HepG2 (cell line): ENCODE results near the gene LDB2. TPM values are rescaled to one million over a fixed set of nuclear protein-coding genes. Genes with fewer than 3 reads are reported as not detected.

Source experiments
- ATAC-seq: fragments of 200-7000 bp; cut with Tn5 transposase; 3 replicates; pipeline ENCODE4 v1.9.1; 2020; ENCODE audit warnings: mild to moderate bottlenecking, moderate library complexity
- BruUV-seq: library from RNA; stranded (reverse); fragments of 400-500 nt; replicated peaks from 2 replicates; lab custom pipeline; 2021; lab: Mats Ljungman, UMichigan
- CTCF ChIA-PET: fragments of 300-600 bp; formaldehyde crosslinking; extraction: SDS; loops from one replicate; lab custom pipeline; 2021; ENCODE audit warnings: low total read pairs, inconsistent platforms, low intra/inter-chr PET ratio; lab: Yijun Ruan, JAX
- POLR2A ChIA-PET: fragments of 350-600 bp; sonication (Branson Sonifier 250); formaldehyde crosslinking; loops from one replicate; lab custom pipeline; 2020; ENCODE audit warnings: antibody characterized with exemption, inconsistent platforms; lab: Yijun Ruan, JAX
- DNase-seq: peaks from one replicate; pipeline ENCODE4 v3.0.0-alpha.2; 2015; ENCODE audit warnings: low spot score
- FAIRE-seq: peaks from 3 replicates; lab custom pipeline; 2011; peaks lifted over from hg19 to GRCh38; lab: Jason Lieb, UNC
- H2AFZ ChIP-seq: one replicate; pipeline ENCODE4 v1.6.1; 2011; ENCODE audit warnings: low read length, inconsistent platforms
- H3K27ac ChIP-seq: fragments of 300-600 bp; 3 replicates; pipeline ENCODE4 v1.8.0; 2011; ENCODE audit warnings: mixed run types, mild to moderate bottlenecking, mixed read lengths, low read length, inconsistent platforms; ENCODE audit not compliant: insufficient read depth; ENCODE audit errors: extremely low read length
- H3K27me3 ChIP-seq, 2 experiments: fragments of 200-600 bp in 1 of 2; 2 replicates in 1 of 2; 3 replicates in 1 of 2; pipeline versions ENCODE4 v1.6.0 to v1.8.0; 2011; ENCODE audit warnings: low read length in 2 of 2, mild to moderate bottlenecking in 2 of 2, moderate library complexity in 2 of 2, inconsistent platforms in 1 of 2; ENCODE audit not compliant: insufficient read depth in 2 of 2, control insufficient read depth in 1 of 2
- H3K36me3 ChIP-seq, 2 experiments: fragments of 200-600 bp in 1 of 2; replicated peaks in 1 of 2; 2 replicates in 1 of 2; 3 replicates in 1 of 2; pipeline versions ENCODE4 v1.5.1 to v1.8.0; 2011; ENCODE audit warnings: low read length in 2 of 2, inconsistent platforms in 1 of 2; ENCODE audit not compliant: insufficient read depth in 2 of 2, control insufficient read depth in 1 of 2
- H3K4me1 ChIP-seq: 2 replicates; pipeline ENCODE4 v1.5.1; 2012; ENCODE audit warnings: low read length, inconsistent platforms; ENCODE audit not compliant: insufficient read depth
- H3K4me2 ChIP-seq: 2 replicates; pipeline ENCODE4 v1.6.0; 2011; ENCODE audit warnings: low read depth, low read length, inconsistent platforms
- H3K4me3 ChIP-seq, 3 experiments: fragments of 200-600 bp in 1 of 3; sonication (generic), shearing (Covaris generic) in 1 of 3; replicated peaks in 1 of 3; 2 replicates each; pipeline ENCODE4 v1.5.1; 2011 to 2016; ENCODE audit warnings: low read length in 3 of 3, inconsistent platforms in 2 of 3, low read depth in 2 of 3, mild to moderate bottlenecking in 2 of 3, control low read depth in 1 of 3, mixed read lengths in 1 of 3; ENCODE audit not compliant: insufficient read depth in 1 of 3
- H3K79me2 ChIP-seq: one replicate; pipeline ENCODE4 v1.6.1; 2011; ENCODE audit warnings: low read length, inconsistent platforms; ENCODE audit not compliant: insufficient read depth
- H3K9ac ChIP-seq: 2 replicates; pipeline ENCODE4 v1.6.0; 2011; ENCODE audit warnings: mild to moderate bottlenecking, low read depth, low read length, inconsistent platforms; ENCODE audit not compliant: insufficient read depth
- H3K9me3 ChIP-seq: 2 replicates; pipeline ENCODE4 v1.5.1; 2012; ENCODE audit warnings: mild to moderate bottlenecking, low read length
- H4K20me1 ChIP-seq: 2 replicates; pipeline ENCODE4 v1.6.0; 2011; ENCODE audit warnings: inconsistent platforms, mild to moderate bottlenecking, low read length, moderate library complexity; ENCODE audit not compliant: insufficient read depth
- DMAP1 ChIP-seq: IDR thresholded peaks from 2 replicates; pipeline ENCODE4 v1.6.1; 2016
- FOSL1 ChIP-seq: sonication (generic); formaldehyde crosslinking; IDR thresholded peaks from 2 replicates; pipeline ENCODE4 v1.9.0; 2021; ENCODE audit warnings: missing genetic modification reagents, borderline replicate concordance
- GTF3A ChIP-seq: sonication (generic); formaldehyde crosslinking; conservative IDR thresholded peaks from 2 replicates; pipeline ENCODE4 v1.4.0; 2020; ENCODE audit warnings: mild to moderate bottlenecking, missing genetic modification reagents
- HHEX ChIP-seq: IDR thresholded peaks from 2 replicates; pipeline ENCODE4 v1.6.1; 2016; ENCODE audit warnings: control low read depth
- HOXA9 ChIP-seq: sonication (generic); formaldehyde crosslinking; IDR thresholded peaks from 2 replicates; pipeline ENCODE4 v1.8.1; 2022; ENCODE audit warnings: missing genetic modification reagents, mild to moderate bottlenecking, moderate library complexity, borderline replicate concordance
- KDM6A ChIP-seq: IDR thresholded peaks from 2 replicates; pipeline ENCODE4 v1.6.1; 2016; ENCODE audit warnings: low read depth
- PTBP1 ChIP-seq: fragments of 200-400 bp; formaldehyde crosslinking; IDR thresholded peaks from 2 replicates; pipeline ENCODE4 v1.6.1; 2018; ENCODE audit warnings: low read length, low read depth; ENCODE audit not compliant: poor library complexity, severe bottlenecking
- SIN3A ChIP-seq: IDR thresholded peaks from 2 replicates; pipeline ENCODE4 v1.6.1; 2011; ENCODE audit warnings: low read depth, mild to moderate bottlenecking, control low read depth, low read length, borderline replicate concordance
- TBX2 ChIP-seq: sonication (generic); formaldehyde crosslinking; IDR thresholded peaks from 2 replicates; pipeline ENCODE4 v1.5.0; 2020; ENCODE audit warnings: missing genetic modification reagents, mild to moderate bottlenecking, borderline replicate concordance
- ZBTB1 ChIP-seq: sonication (generic); formaldehyde crosslinking; IDR thresholded peaks from 2 replicates; pipeline ENCODE4 v1.4.0; 2020; ENCODE audit warnings: missing genetic modification reagents, borderline replicate concordance
- ZNF138 ChIP-seq: sonication (generic); formaldehyde crosslinking; IDR thresholded peaks from 2 replicates; pipeline ENCODE4 v1.5.0; 2020; ENCODE audit warnings: mild to moderate bottlenecking, low read depth, missing genetic modification reagents
- ZSCAN29 ChIP-seq: sonication (generic); formaldehyde crosslinking; conservative IDR thresholded peaks from 2 replicates; pipeline ENCODE4 v1.4.0; 2020; ENCODE audit warnings: mild to moderate bottlenecking, missing genetic modification reagents
- WGBS: methylation state at CpG from one replicate; pipeline ENCODE4 v1.1.6; 2017; ENCODE audit warnings: low lambda C conversion rate; 5-methylcytosine and 5-hydroxymethylcytosine counted together
- in situ Hi-C: cut with HindIII; loops from 2 replicates; pipeline ENCODE4 v1.10.0; 2017; ENCODE audit warnings: low pct_unique_long_range_greater_than_20kb; ENCODE audit not compliant: extremely low pct_ligation_motif_present
- intact Hi-C: fragments of 100-400 bp; cut with micrococcal nuclease; formaldehyde crosslinking; loops from one replicate; pipeline ENCODE4 v1.10.0; 2022; ENCODE audit not compliant: unreplicated experiment
- polyA plus RNA-seq, 8 experiments: library from polyadenylated mRNA; depleted of rRNA in 3 of 8; stranded (reverse) in 7 of 8; unstranded in 1 of 8; fragments of >200 nt; fragmentation: Illumina TruSeq in 4 of 8; extraction: Trizol in 4 of 8; gene quantifications; 2 replicates each; pipeline versions ENCODE4 v1.2.1 to v1.2.3, GENCODE V29; 2011 to 2016; ENCODE audit warnings: low read depth in 4 of 8, missing spikeins in 1 of 8, mixed read lengths in 1 of 8; ENCODE audit not compliant: insufficient read depth in 1 of 8
- total RNA-seq, 5 experiments: library from RNA; depleted of rRNA; stranded (reverse); fragments of >200 nt; fragmentation: Illumina TruSeq; extraction: Trizol; gene quantifications; 2 replicates each; pipeline ENCODE4 v1.2.3, GENCODE V29; 2016; ENCODE audit warnings: low read depth in 1 of 5
- TF ChIP-seq, protein P1 (sequence below): sonication (generic); formaldehyde crosslinking; IDR thresholded peaks from 2 replicates; pipeline ENCODE4 v1.5.0; 2020; ENCODE audit warnings: mild to moderate bottlenecking, missing genetic modification reagents
- TF ChIP-seq, protein P2 (sequence below): sonication (generic); formaldehyde crosslinking; IDR thresholded peaks from 2 replicates; pipeline ENCODE4 v1.8.1; 2023; ENCODE audit warnings: missing genetic modification reagents, inconsistent platforms, borderline replicate concordance
- TF ChIP-seq, protein P3 (sequence below): sonication (generic); formaldehyde crosslinking; IDR thresholded peaks from 2 replicates; pipeline ENCODE4 v1.8.0; 2022; ENCODE audit warnings: mild to moderate bottlenecking, missing genetic modification reagents, moderate library complexity

The LDB2 gene
- total and polyA plus RNA-seq, 2 of the 13 experiments (the other 11 are each of a cell fraction or from before 2014, with no cell fraction given): not detected

DNA sequence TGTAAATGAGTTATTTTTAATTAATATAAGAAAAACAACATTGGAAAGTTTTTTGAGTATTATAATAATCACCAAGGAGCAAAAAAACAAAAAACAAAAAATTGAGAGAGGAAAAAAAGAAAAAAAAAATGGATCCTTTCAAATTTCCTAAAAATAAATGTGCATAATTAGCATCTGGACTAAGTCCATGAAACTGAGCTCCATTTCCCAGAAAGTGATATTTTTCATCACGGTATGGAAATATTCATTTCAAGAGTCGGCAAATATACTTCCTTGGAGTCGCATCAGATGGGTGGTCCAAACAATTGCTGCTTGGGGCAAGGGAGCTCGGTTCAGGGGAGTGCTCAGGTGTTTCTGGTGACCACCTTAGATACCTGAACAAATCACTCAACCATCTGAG lies 305.1 kb downstream of the LDB2 start:
- ChIA-PET POLR2A (no interaction called here), CTCF (no interaction called here)
- no peak overlapping the region for H3K9ac ChIP-seq
- H3K4me3 ChIP-seq: no peak overlapping the region
- TF ChIP-seq, protein P1, sequence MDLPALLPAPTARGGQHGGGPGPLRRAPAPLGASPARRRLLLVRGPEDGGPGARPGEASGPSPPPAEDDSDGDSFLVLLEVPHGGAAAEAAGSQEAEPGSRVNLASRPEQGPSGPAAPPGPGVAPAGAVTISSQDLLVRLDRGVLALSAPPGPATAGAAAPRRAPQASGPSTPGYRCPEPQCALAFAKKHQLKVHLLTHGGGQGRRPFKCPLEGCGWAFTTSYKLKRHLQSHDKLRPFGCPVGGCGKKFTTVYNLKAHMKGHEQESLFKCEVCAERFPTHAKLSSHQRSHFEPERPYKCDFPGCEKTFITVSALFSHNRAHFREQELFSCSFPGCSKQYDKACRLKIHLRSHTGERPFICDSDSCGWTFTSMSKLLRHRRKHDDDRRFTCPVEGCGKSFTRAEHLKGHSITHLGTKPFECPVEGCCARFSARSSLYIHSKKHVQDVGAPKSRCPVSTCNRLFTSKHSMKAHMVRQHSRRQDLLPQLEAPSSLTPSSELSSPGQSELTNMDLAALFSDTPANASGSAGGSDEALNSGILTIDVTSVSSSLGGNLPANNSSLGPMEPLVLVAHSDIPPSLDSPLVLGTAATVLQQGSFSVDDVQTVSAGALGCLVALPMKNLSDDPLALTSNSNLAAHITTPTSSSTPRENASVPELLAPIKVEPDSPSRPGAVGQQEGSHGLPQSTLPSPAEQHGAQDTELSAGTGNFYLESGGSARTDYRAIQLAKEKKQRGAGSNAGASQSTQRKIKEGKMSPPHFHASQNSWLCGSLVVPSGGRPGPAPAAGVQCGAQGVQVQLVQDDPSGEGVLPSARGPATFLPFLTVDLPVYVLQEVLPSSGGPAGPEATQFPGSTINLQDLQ (CRISPR knock-in tag): no peak
- TF ChIP-seq KDM6A (no peak), GTF3A (CRISPR knock-in tag) (no peak), SIN3A (no peak), FOSL1 (CRISPR knock-in tag) (no peak), DMAP1 (CRISPR knock-in tag) (no peak), ZBTB1 (CRISPR knock-in tag) (no peak), ZSCAN29 (no peak), PTBP1 (no peak), TBX2 (CRISPR knock-in tag) (no peak), ZNF138 (CRISPR knock-in tag) (no peak), HHEX (CRISPR knock-in tag) (no peak), HOXA9 (CRISPR knock-in tag) (no peak)
- TF ChIP-seq, protein P2, sequence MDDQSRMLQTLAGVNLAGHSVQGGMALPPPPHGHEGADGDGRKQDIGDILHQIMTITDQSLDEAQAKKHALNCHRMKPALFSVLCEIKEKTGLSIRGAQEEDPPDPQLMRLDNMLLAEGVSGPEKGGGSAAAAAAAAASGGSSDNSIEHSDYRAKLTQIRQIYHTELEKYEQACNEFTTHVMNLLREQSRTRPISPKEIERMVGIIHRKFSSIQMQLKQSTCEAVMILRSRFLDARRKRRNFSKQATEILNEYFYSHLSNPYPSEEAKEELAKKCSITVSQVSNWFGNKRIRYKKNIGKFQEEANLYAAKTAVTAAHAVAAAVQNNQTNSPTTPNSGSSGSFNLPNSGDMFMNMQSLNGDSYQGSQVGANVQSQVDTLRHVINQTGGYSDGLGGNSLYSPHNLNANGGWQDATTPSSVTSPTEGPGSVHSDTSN (CRISPR knock-in tag): no peak
- TF ChIP-seq, protein P3, sequence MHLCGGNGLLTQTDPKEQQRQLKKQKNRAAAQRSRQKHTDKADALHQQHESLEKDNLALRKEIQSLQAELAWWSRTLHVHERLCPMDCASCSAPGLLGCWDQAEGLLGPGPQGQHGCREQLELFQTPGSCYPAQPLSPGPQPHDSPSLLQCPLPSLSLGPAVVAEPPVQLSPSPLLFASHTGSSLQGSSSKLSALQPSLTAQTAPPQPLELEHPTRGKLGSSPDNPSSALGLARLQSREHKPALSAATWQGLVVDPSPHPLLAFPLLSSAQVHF (CRISPR knock-in tag): no peak
- 2% methylated on average over 3 of the region's 4 CpGs for WGBS
- no peak for DNase-seq
- H2AFZ ChIP-seq: no peak overlapping the region
- intact Hi-C loops (no loop called here), in situ Hi-C loops (no loop called here)
- no peak for FAIRE-seq
- H3K4me2 ChIP-seq: no peak overlapping the region
- no peaks in the 10 kb centered on the region for H4K20me1 ChIP-seq
- H3K27me3 ChIP-seq: peaks cover 0 to 11% of the 10 kb centered on the region in 2 experiments; a peak in 2 of 5 replicates
- H3K79me2 ChIP-seq: no peaks in the 10 kb centered on the region
- ATAC-seq: no peak
- peaks cover 6% of the 10 kb centered on the region; the same call in 1 of the 2 replicates for H3K4me1 ChIP-seq
- H3K27ac ChIP-seq: no peak overlapping the region
- BruUV-seq: no TSS peak
- no peaks in the 10 kb centered on the region for H3K36me3 ChIP-seq
- H3K9me3 ChIP-seq: no peaks in the 10 kb centered on the region
